Fibroblast of villous mesenchyme (primary cell): ENCODE measurements around the gene C6orf163. TPM values are rescaled to one million over a fixed set of nuclear protein-coding genes. Genes with fewer than 3 reads are reported as not detected.
"Not testable (repeated sequence)": the region's sequence is repeated elsewhere in the genome, so short reads cannot be mapped to it uniquely, and the experiment has no call there.

Experiments used
- DNase-seq: peaks from one replicate; pipeline ENCODE4 v3.0.0-alpha.2; 2010; ENCODE audit warnings: low read depth
- H3K4me3 ChIP-seq: 2 replicates; pipeline ENCODE4 v1.5.1; 2011; ENCODE audit warnings: low read depth, mild to moderate bottlenecking, low read length
- total RNA-seq: library from RNA; depleted of rRNA; stranded (reverse); fragments of >200 nt; gene quantifications from 2 replicates; pipeline ENCODE4 v1.2.3, GENCODE V29; 2012
- TF ChIP-seq, protein P1 (sequence below): IDR thresholded peaks from 2 replicates; pipeline ENCODE4 v1.5.1; 2012; ENCODE audit warnings: low read depth, mild to moderate bottlenecking, low read length; ENCODE audit not compliant: insufficient read depth

C6orf163 gene
- 2.6 and 2.9 TPM in 2 replicates for total RNA-seq

- no peak within 1 kb of the TSS for H3K4me3 ChIP-seq
- TF ChIP-seq, protein P1, sequence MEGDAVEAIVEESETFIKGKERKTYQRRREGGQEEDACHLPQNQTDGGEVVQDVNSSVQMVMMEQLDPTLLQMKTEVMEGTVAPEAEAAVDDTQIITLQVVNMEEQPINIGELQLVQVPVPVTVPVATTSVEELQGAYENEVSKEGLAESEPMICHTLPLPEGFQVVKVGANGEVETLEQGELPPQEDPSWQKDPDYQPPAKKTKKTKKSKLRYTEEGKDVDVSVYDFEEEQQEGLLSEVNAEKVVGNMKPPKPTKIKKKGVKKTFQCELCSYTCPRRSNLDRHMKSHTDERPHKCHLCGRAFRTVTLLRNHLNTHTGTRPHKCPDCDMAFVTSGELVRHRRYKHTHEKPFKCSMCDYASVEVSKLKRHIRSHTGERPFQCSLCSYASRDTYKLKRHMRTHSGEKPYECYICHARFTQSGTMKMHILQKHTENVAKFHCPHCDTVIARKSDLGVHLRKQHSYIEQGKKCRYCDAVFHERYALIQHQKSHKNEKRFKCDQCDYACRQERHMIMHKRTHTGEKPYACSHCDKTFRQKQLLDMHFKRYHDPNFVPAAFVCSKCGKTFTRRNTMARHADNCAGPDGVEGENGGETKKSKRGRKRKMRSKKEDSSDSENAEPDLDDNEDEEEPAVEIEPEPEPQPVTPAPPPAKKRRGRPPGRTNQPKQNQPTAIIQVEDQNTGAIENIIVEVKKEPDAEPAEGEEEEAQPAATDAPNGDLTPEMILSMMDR = no peak
- no peak for DNase-seq
These were observed at the start of gene C6orf163 for GRCh38 chr6:87344731-87345130. TSS of gene C6orf163 (plus strand) at chr6:87344813. CDS start at chr6:87345100, 287 bp downstream.

- H3K4me3 ChIP-seq = no peak overlapping the region
- DNase-seq = no peak
- TF ChIP-seq, protein P1 = no peak
These were observed 47.5 kb upstream of the C6orf163 start for GRCh38 chr6:87297119-87297518.

GRCh38 chr6:87301277-87301676 lies 43.3 kb upstream of the C6orf163 start:
- not testable (repeated sequence) for H3K4me3 ChIP-seq, DNase-seq

- no peak overlapping the region for H3K4me3 ChIP-seq
- TF ChIP-seq, protein P1 = no peak
- no peak for DNase-seq
These were observed 35.6 kb upstream of the C6orf163 start for GRCh38 chr6:87308970-87309369.

GRCh38 chr6:87312860-87313259 lies 31.8 kb upstream of the C6orf163 start:
- DNase-seq = no peak
- no peak overlapping the region for H3K4me3 ChIP-seq
- TF ChIP-seq, protein P1 = no peak

- TF ChIP-seq, protein P1 = no peak
- no peak for DNase-seq
- H3K4me3 ChIP-seq = no peak overlapping the region
These were observed 29.5 kb upstream of the C6orf163 start for GRCh38 chr6:87315071-87315470.

GRCh38 chr6:87319271-87319987 lies 25.2 kb upstream of the C6orf163 start:
- no peak overlapping the region for H3K4me3 ChIP-seq
- no peak for DNase-seq
- TF ChIP-seq, protein P1 = no peak
